Activated CD8-positive, alpha-beta memory T cell treated with anti-CD3 and anti-CD28 coated beads, Interleukin-2, amount 50 U/mL, for 48 hours (primary cell): ENCODE measurements around the gene FARSB.

Experiments used
- DNase-seq: peaks from one replicate; pipeline ENCODE4 v3.0.0-alpha.2; 2020

The FARSB gene

DNA sequence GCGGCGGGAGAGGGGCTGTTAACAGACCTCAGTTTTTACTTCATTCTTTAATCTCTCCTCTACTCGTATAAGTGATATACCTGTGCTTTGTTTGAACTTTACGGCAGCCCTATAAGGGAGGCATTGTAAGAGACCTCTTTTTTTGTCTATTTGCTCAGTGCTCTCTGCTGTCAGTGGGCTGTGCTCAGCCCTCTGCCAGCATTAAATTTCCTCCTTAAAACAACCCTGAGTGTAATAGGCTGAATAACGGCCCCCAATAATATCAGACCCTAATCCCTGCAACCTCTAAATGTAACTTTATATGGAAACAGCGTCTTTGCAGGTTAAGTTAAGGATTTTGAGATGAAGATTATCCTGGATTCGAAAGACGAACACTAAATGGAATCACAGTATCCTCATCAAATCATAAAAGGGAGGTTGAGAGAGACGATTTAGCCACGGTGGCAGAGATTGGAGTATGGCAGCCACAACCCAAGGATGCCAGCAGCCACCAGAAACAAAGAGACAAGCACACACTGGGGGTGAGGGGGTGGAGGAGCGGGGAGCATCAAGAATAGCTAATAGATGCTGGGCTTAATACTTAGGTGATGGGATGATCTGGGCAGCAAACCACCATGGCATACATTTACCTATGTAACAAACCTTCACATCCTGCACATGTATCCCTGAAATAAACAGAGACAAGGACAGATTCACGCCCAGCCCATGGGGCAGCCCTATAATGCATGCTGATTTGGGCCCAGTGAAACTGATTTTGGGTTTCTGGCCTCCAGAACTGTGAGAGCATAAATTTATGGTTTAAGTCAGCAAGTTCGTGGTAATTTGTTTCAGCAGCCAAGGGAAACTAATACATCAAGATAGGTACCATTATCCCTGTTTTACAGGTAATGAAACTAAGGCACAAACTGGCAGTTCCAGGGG lies 894 bp upstream of the FARSB start:
- no peak for DNase-seq

DNA sequence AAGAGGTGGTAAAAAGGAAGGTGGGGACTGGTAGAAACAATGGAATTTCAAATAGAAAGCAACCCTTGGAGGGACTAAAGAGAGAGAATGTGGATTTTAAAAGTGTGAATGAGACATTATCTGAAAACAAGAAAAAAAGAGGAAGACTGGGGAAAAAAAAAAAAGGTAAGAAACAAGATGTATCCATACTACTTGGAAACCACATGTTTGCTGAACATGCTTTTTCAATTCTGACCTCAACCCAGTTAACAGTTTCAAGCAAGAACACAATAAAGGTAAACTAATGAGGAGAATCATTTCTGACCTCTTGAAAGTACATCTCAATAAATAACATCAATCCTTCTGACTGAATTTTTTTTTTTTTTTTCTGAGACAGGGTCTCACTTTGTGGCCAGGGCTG lies 2.6 kb downstream of the FARSB start:
- no peak for DNase-seq

DNA sequence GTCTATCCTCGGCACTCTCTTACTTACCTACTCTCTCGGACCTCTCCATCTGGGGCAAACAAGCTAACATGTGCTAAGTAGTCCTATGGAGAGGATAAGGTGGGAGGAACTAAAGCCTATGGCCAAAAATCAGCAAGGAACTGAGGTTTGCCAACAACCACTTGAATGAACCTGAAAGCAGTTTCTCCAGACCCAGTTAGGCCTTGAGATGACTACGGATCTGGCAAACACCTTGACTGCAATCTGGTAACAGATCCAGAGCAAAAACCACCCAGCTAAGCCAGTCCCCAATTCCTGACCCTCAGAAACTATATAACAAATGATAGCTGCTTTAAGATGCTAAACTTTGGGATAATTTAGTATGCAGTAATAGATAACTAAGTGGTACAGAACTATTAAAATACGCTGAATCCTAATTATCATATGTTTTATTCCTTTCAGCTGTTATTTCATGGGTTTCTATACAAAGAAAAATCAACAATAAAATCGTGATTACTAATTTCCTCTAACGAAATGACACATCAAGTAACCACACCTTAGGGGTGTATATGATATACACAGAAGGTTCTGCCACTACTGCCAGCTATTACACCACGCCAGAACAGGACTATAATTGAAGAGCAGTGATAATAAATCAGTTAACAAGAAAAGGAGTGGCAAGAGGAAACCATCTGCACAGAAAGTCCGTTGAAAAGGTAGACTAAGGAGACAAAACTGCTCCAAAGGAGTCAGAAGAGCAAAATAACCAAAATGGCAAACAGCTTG lies 3.2 kb downstream of the FARSB start:
- DNase-seq: no peak

DNA sequence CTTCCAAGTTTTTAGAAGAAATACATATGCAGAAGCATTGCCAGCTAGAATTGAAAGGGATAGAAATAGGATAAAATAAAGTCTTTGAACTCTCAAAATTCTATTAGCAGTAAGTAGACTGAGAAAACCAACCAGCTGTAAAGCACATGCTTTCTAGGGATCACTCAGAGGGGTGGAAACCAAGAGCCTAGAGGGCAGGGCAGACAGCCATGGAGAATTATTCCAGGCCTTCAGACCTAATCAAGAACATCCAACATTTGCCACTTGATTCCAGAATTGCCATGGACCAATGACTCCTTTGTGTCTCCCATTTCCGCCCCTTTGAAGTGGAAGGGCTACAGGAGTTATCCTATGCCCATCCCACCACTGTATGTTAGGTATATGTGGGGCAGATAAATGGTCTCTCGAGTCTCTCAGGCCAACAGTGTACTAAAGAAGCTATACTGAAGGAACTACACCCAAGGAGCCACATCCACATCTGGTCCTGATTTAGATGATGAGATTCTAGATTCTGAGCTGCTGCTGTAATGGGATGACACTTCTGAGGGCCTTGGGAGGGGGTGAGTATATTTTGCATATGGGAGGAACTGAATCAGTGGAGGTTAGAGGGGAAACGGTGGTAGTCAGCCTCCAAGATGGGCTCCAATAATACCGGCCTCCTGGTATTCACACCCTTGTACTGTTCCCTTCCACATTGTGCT lies 4.0 kb downstream of the FARSB start:
- no peak for DNase-seq

DNA sequence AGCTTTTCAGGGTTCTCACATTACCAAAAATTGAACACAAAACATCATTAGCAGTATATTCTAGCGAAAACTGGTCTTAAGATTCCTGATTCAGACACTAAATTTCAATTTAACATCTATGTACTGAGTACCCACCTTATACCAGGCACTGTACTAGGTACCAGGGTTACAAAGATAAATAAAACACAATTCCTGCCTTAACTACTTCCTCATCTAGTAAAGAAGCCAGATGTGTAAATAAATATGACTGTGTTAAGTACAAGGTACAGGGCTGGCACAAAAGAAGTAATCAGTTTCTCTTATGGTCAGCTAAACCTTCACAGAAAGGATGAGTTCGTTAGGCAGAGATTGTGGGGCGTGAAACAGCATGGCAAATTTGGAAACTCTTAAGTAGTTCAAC lies 6.1 kb downstream of the FARSB start:
- no peak for DNase-seq

DNA sequence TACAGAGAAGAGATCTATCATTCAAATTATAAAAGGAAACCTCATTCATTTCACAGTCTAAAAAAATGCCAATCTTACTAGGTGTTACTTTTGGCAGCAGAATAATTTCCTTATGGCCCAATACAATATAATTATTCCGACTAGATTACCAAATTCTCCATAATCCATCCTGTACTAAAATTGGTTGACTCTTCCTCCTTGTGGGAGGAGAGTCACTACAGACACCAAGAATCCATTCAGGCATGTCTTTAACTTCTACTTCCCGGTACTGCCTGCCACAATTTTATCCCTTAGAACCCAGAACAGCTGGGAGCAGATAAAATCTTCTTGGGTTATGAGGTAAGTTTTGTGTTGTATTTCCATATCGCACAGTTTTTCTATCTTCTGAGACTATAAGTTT lies 9.9 kb downstream of the FARSB start:
- DNase-seq: no peak

DNA sequence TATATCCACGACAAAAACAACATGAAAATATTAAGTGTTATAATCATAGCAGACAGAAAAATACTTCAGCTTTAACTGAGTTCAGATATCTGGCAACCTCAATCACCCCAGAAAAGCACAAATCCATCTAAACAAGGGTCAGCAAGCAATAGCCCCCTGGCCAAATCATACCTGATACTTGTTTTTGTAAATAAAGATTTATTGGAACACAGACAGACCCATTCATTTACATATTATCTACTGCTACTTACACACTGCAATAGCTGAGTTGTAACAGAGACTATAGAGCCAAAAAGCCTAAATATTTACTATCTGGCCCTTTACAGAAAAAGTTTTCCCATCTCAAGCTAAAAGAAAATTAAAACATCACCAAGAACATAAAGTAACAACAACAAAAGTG lies 12.8 kb downstream of the FARSB start:
- DNase-seq: no peak

DNA sequence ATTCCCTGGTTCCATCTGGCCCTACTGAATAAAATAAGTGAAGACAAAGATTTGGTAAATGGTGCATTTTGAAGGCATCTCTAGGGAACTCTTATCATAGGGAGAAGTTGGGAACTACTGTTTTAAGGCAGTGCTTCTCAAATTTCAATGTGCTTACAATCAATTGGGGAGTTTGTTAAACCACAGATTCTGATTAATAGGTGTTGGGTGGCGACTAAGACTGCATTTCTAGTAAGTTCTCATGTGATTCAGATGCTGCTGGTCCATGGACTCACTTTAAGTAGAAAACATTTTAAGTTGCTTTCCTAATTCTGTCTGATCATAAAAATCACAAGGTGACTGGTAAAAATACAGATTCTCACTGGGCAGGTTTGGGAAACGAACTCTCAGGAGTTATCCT lies 14.6 kb downstream of the FARSB start:
- no peak for DNase-seq

DNA sequence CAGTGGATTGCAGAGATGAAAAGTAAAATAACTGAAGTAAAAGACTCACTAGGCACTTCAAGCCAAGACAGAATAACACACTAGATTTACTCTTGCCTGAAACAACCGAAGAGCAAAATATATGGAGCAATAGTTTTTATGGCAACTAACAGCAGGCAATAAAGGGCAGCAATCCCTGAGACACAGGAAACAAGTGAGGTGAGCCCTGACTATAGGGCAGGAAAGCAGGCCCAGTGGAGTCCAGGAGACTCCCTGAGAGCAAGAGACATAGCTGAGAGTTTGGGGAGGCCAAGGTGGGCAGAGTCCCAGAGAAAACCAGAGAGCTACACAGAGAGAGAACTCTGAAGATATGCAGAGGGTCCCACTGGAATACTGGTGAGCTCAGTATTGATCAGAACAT lies 18.8 kb downstream of the FARSB start:
- DNase-seq: no peak

DNA sequence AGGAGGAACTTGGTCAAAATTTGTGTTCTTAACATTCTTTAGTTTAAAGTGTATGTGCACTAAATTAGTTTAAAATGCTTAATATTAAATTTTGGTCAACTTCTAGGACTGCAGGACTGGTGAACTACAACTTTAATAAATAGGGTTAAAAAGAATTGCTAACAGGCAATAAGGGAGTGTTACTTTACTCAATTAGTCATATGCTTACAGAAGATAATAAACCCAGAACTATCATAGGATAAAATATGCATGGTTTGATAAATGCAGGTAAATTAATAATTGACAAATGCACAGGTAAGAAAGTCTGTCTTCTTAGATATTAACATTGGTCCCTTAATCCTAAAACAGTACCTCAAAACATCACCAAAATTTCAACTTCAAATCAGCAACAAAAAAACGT lies 20.6 kb downstream of the FARSB start:
- no peak for DNase-seq

DNA sequence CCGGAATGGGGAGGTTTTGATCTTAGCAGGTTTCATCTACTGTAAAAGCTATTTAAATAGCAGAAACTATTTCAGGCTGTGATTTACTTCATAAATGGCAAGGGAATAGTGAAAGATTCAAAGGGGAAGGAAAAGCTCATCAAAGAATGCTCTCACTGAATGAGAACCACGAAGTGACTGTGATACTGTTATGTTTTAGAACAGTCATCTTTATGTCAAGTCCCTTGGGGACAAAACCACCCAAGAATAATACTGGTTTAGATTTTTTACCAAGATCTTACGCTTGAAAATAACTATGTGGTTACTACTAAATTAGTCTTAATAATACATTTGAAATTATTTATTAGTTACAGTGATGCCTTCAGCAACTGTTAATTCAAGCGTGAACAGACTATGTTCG lies 28.1 kb downstream of the FARSB start:
- no peak for DNase-seq

DNA sequence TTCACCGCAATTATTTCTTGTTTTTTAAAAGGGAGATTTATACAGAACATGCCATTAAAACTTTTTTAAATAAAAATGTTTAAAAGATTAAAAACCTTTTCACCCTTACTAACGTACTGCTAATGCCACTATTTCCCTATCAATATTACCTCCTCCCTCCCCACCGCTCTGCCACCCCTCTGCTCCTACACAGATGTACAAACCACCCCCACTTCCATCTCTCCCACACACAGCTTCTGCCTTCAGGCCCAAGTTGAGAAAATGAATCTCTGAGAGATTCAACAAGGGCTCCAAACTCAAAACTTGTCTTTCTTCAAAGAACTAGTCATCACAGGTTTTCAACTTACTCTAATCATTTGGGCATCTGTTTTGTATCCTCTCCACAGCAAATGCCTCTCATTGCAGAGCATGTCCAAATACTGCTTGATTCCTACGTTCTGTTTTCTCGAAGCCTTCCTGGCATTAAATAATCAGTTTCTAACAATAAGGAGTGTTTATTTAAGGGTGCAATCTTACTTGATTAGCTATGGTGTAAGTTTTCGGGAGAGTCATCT lies 32.1 kb downstream of the FARSB start:
- DNase-seq: no peak

DNA sequence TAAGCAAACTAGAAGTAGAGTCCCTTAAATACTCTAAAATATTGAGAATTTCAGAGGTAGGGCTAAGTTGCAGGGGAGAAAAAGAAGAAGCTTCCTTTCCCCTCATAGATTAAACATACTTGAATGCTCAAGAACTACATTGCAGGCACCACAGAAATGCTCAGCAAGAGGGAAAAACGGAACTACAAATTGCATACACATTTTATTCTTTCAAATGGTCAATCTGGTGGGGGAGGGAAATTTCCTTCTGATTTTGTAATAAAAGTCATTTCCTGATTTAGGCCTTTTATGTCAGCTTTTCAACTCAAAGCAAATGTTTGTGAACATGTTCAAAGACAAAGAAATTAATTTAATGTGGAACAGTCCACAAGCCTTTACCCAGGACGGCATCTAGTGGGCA lies 33.0 kb downstream of the FARSB start:
- no peak for DNase-seq

DNA sequence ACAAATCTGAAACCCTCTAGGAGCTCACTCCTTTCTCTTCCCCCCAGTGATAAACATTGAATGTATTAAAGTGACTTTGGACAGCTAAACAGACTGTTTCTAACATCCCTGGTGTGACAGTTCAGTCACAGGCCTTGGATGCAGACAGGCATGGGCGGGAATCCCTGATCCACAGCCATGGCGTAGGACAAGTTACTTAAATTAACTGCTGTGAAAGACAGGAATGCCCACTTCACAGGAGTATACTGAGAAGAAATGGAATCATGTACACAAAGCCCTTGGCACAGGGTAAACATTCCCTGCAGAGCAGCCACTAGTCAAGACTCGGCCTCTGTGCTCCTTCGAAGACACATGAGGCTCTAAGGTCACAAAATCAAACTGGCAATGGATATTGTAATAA lies 34.0 kb downstream of the FARSB start:
- no peak for DNase-seq

DNA sequence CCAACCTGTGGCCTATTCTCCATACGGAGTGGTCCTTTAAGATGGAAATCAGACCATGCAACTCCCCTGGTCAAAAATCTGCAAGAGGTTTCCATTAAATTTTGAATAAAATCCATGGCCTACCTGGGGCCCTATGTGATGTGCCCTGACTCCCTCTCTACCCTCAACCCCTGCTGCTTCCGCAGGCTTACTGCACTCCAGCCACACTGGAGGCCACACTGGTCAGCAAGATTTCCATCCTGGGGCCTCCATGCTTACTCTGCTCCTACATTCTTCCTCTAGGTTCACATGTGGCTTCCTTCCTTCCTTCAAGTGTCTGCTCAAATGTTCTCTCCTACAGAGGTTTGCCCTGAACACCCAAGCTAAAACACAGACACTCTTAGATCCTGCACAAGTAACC lies 40.6 kb downstream of the FARSB start:
- no peak for DNase-seq

DNA sequence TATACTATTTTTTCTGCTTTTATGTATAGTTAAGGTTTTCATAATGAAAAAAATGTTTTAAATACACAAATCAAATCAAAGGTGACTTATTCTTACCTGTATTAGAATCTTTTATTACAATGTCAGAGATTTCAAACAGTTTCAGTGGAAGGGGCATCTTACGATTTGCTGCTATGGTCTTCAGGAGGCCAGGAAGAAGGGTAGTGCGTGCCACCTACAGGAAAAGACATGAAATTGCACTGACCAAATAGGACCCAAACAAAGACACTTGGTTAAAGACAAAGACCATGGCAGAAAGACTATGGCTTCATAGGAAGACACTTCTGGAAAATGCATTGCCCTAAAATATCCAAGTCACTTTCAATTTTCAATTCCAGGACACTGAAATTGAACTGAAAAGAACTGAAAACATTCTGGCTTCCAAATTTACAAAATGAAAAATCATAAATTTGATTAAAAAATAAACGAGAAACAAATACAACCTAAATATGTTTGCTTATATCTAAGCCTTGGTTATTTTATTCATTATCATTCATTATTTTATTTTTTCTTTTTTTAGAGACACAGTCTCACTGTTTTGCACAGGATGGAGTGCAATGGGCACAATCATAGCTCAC lies 42.1 kb downstream of the FARSB start:
- DNase-seq: no peak

DNA sequence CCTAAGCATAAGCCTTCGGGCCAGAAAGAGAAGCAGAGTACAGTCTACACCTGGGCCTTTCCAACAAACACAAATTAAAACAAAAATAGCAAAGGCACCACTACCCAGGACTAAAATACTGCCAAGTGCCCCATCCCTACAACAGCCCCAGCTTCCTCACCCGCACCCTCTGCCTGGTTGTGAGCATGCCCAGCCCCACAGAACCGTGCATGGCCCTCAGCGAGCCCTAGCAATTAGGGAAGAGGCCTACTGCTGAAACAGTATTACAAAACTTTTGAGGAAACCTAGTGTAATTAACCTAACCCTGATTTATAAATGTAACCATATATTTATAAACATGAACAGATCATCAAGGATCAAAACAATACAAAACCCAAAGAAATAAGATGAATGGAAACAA lies 44.2 kb downstream of the FARSB start:
- no peak for DNase-seq

DNA sequence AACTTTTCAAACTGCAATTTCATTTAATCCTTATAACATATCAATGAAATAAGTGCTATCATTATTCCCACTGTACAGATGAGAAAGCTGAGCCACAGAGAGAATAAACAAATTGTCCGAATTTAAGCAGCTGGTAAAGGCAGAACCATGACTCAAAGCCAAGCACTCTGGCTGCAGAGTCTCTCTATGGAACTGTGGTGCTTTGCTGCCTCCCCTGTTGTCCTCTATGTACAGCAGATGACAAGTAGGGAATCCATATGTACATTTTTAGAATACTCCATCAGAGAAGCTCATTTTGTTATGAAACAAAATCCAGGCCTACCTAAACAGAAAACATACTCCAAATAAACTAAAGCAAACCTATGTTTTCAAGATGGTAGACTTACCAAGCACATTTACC lies 45.1 kb downstream of the FARSB start:
- no peak for DNase-seq

DNA sequence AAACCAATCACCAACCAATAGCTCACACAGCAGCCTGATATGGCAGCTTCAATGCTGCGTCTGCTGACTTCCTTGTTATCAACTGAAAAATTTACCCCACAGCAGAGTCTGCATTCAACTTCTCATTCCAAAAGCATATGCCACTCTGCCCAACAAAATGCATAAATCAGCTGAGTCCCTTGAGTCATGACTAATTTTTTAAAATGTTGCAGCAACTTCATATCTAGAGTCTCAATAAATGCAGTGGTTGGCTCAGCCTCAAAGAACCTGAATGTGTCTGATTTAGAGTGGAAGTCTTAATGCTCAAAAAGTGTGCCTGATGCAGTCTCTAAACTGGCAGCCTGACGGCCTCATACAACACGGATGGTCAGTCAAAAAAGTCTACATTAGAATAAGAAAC lies 46.5 kb downstream of the FARSB start:
- DNase-seq: no peak

DNA sequence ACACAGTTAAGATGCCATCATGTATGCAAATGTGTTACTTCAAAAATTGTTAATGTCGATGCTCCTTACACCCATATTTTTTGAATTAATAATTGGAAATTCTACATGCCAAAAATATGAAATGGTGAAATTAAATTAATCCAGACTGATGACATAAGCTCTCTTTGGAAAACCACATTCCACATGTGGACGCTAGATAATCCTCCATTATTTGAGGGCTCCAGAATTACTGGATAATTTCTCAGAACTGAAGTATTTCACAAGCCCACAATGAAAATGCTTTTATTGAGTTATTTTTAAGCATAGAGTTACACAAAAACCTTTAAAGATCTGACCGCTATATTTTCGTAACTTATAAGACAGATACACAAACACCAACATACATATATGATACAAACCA lies 47.8 kb downstream of the FARSB start:
- DNase-seq: no peak

DNA sequence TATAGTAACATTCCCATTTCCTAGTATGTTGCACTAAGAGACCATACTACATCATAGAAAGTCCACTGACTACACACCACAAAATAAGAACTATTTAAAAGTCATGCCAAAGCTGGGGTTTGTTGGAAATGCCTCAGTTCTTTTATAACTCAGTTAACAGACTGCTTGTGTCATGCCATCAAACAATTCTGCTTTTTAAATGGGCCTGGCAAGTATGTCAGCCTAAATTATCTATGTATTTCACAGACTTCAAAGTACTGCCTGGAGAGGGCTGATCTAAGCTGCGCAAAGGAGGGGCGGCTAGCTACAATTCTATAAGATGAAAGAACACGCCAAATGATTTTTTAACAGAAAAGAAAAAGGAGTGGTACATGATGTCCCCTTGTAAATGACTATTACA lies 49.6 kb downstream of the FARSB start:
- no peak for DNase-seq

DNA sequence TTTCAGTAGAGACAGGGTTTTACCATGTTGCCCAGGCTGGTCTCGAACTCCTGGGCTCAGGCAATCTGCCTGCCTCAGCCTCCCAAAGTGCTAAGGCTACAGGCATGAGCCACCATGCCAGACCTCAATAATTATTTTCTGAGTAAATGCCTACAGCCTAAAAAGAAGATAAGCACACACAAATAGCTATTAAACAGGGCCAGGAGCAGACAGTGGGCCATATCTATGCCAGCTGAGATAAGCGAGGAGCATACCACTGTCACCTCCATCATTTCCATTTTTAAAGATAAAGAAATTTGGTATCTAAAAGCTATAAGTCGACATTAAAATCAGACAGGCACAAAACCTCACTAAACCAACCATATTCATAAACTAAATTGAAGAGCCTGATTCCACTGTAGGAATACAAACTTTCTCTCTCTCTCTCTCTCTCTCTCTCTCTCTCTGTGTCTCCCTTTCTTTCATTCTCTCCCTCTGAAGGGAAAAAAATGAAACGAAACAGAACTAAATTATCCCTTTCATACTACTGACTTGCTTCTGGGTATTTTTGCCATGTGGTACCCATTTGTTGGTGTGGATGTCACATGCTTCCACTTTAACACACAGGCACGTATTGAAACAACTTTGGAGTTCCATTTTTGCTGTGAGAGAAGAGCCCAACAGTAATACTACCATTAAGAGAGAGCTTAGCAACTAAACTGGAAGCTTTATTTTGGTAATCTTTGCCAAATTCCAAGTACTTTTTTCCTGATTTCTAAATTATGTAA lies 51.0 kb downstream of the FARSB start:
- no peak for DNase-seq
